ENCODE measurements around the gene RBFA. TPM values are rescaled to one million over a fixed set of nuclear protein-coding genes. Genes with fewer than 3 reads are reported as not detected.

Gene RBFA
- total RNA-seq, 3 donors from 2014 or later = 35.2 to 42.3 (median 40.5) TPM

- H3K36me3 ChIP-seq = no peaks in the 10 kb centered on the region
- H3K27me3 ChIP-seq = no peaks in the 10 kb centered on the region
- no peak for DNase-seq (ENCODE audit: low spot score in 2 of 2)
- no peak for TF ChIP-seq POLR2AphosphoS5 (IDR thresholded peaks at IDR 0.05)
- no peak for TF ChIP-seq POLR2A (IDR thresholded peaks at IDR 0.05)
- TF ChIP-seq CTCF (IDR thresholded peaks at IDR 0.05) = no peak
- H3K27ac ChIP-seq = no peak overlapping the region
- intact Hi-C loops (cut with DNase I; ENCODE audit: low total_unique reads) = no loop called here
- no peak overlapping the region for H3K4me3 ChIP-seq
- H3K4me1 ChIP-seq = no peaks in the 10 kb centered on the region
- H3K9me3 ChIP-seq = peaks cover 11 to 23% of the 10 kb centered on the region in 2 donors
Measured at GRCh38 chr18:80065705-80066104, 31.5 kb downstream of the RBFA start.

- TF ChIP-seq CTCF (IDR thresholded peaks at IDR 0.05) = no peak
- no peak for TF ChIP-seq POLR2A (IDR thresholded peaks at IDR 0.05)
- no peak for TF ChIP-seq POLR2AphosphoS5 (IDR thresholded peaks at IDR 0.05)
- Histone ChIP-seq H3K27me3 (no peaks in the 10 kb centered on the region), H3K27ac (no peak overlapping the region), H3K36me3 (no peaks in the 10 kb centered on the region), H3K4me1 (no peaks in the 10 kb centered on the region), H3K4me3 (no peak overlapping the region), H3K9me3 (peaks cover 4 to 9% of the 10 kb centered on the region in 2 donors)
- no peak for DNase-seq (ENCODE audit: low spot score in 2 of 2)
- intact Hi-C loops (cut with DNase I; ENCODE audit: low total_unique reads) = no loop called here
Measured at GRCh38 chr18:80067321-80067720, 33.1 kb downstream of the RBFA start.

- H3K27me3 ChIP-seq = no peaks in the 10 kb centered on the region
- H3K9me3 ChIP-seq = peaks cover 0 to 3% of the 10 kb centered on the region in 2 donors
- no peak for TF ChIP-seq CTCF (IDR thresholded peaks at IDR 0.05)
- no peak for TF ChIP-seq POLR2A (IDR thresholded peaks at IDR 0.05)
- no peak for TF ChIP-seq POLR2AphosphoS5 (IDR thresholded peaks at IDR 0.05)
- no peak overlapping the region for H3K4me3 ChIP-seq
- intact Hi-C loops (cut with DNase I; ENCODE audit: low total_unique reads) = no loop called here
- H3K36me3 ChIP-seq = no peaks in the 10 kb centered on the region
- no peak for DNase-seq (ENCODE audit: low spot score in 2 of 2)
- no peak overlapping the region for H3K27ac ChIP-seq
- H3K4me1 ChIP-seq = no peaks in the 10 kb centered on the region
Measured at GRCh38 chr18:80067897-80068296, 33.7 kb downstream of the RBFA start.

- intact Hi-C loops (cut with DNase I; ENCODE audit: low total_unique reads) = no loop called here
- no peak for DNase-seq (ENCODE audit: low spot score in 2 of 2)
- no peaks in the 10 kb centered on the region for H3K9me3 ChIP-seq
- H3K36me3 ChIP-seq = no peaks in the 10 kb centered on the region
- no peak overlapping the region for H3K27ac ChIP-seq
- TF ChIP-seq CTCF (IDR thresholded peaks at IDR 0.05) (no peak), POLR2A (IDR thresholded peaks at IDR 0.05) (no peak), POLR2AphosphoS5 (IDR thresholded peaks at IDR 0.05) (no peak)
- no peaks in the 10 kb centered on the region for H3K4me1 ChIP-seq
- no peak overlapping the region for H3K4me3 ChIP-seq
- H3K27me3 ChIP-seq = no peaks in the 10 kb centered on the region
Measured at GRCh38 chr18:80068571-80069272, 34.5 kb downstream of the RBFA start.

GRCh38 chr18:80070825-80071224, 36.6 kb downstream of the RBFA start:
- Histone ChIP-seq H3K9me3 (no peaks in the 10 kb centered on the region), H3K27ac (no peak overlapping the region), H3K4me1 (no peaks in the 10 kb centered on the region), H3K27me3 (no peaks in the 10 kb centered on the region), H3K36me3 (no peaks in the 10 kb centered on the region), H3K4me3 (no peak overlapping the region)
- TF ChIP-seq POLR2A (IDR thresholded peaks at IDR 0.05) (no peak), CTCF (IDR thresholded peaks at IDR 0.05) (no peak), POLR2AphosphoS5 (IDR thresholded peaks at IDR 0.05) (no peak)
- no peak for DNase-seq (ENCODE audit: low spot score in 2 of 2)
- intact Hi-C loops (cut with DNase I; ENCODE audit: low total_unique reads) = no loop called here
